Caco-2 (cell line): ENCODE data around the gene FAM98B. TPM values are rescaled to one million over a fixed set of nuclear protein-coding genes. Genes with fewer than 3 reads are reported as not detected.

Source experiments
- BruUV-seq: library from RNA; stranded (reverse); fragments of 400-500 nt; replicated peaks from 2 replicates; lab custom pipeline; 2021; lab: Mats Ljungman, UMichigan
- CTCF ChIA-PET: fragments of 300-600 bp; sonication (Branson Sonifier 250); formaldehyde crosslinking; loops from one replicate; lab custom pipeline; 2022; ENCODE audit warnings: antibody characterized with exemption; lab: Charles Lee
- POLR2A ChIA-PET: fragments of 300-600 bp; sonication (Branson Sonifier 250); formaldehyde crosslinking; loops from one replicate; lab custom pipeline; 2022; ENCODE audit warnings: antibody characterized with exemption; lab: Charles Lee
- DNase-seq, 2 experiments: peaks; one replicate each; pipeline versions ENCODE4 v3.0.0 to v3.0.0-alpha.2; 2020 to 2022
- H3K27me3 ChIP-seq: replicated peaks from 2 replicates; pipeline ENCODE4 v1.6.0; 2011; ENCODE audit warnings: low read length; ENCODE audit not compliant: control insufficient read depth, insufficient read depth
- H3K36me3 ChIP-seq: 2 replicates; pipeline ENCODE4 v1.5.1; 2011; ENCODE audit warnings: low read length; ENCODE audit not compliant: control insufficient read depth, insufficient read depth
- H3K4me1 ChIP-seq: fragments of 250-450 bp; sonication (Bioruptor Pico); 2 replicates; pipeline ENCODE4 v1.5.1; 2020; ENCODE audit warnings: mild to moderate bottlenecking
- H3K4me3 ChIP-seq: 2 replicates; pipeline ENCODE4 v1.5.1; 2011; ENCODE audit warnings: low read depth, mild to moderate bottlenecking, control low read depth, low read length
- H3K9me3 ChIP-seq: fragments of 250-450 bp; sonication (Bioruptor Pico); 2 replicates; pipeline ENCODE4 v1.5.1; 2020; ENCODE audit warnings: mild to moderate bottlenecking, moderate library complexity
- H3K27ac Mint-ChIP-seq: one replicate; pipeline ENCODE4 v1.8.0; 2022; ENCODE audit warnings: mixed read lengths; ENCODE audit not compliant: unreplicated experiment
- H3K27me3 Mint-ChIP-seq: one replicate; pipeline ENCODE4 v1.8.0; 2022; ENCODE audit warnings: mixed read lengths; ENCODE audit not compliant: insufficient read depth, unreplicated experiment
- H3K36me3 Mint-ChIP-seq: one replicate; pipeline ENCODE4 v1.8.0; 2022; ENCODE audit warnings: mild to moderate bottlenecking, mixed read lengths; ENCODE audit not compliant: insufficient read depth, unreplicated experiment
- H3K4me1 Mint-ChIP-seq: one replicate; pipeline ENCODE4 v1.8.0; 2022; ENCODE audit warnings: low read depth, mixed read lengths; ENCODE audit not compliant: unreplicated experiment
- H3K4me3 Mint-ChIP-seq: one replicate; pipeline ENCODE4 v1.8.0; 2022; ENCODE audit warnings: mild to moderate bottlenecking, moderate library complexity, mixed read lengths; ENCODE audit not compliant: unreplicated experiment
- H3K9me3 Mint-ChIP-seq: one replicate; pipeline ENCODE4 v1.8.0; 2022; ENCODE audit warnings: mixed read lengths; ENCODE audit not compliant: unreplicated experiment
- CTCF ChIP-seq, 2 experiments: fragments of 200-600 bp in 1 of 2; IDR thresholded peaks; 1 replicate in 1 of 2; 2 replicates in 1 of 2; pipeline versions ENCODE4 v1.5.1 to v1.8.0; 2011 to 2022; ENCODE audit warnings: antibody characterized with exemption in 1 of 2, control low read depth in 1 of 2, inconsistent platforms in 1 of 2, low read depth in 1 of 2, low read length in 1 of 2, mild to moderate bottlenecking in 1 of 2, moderate library complexity in 1 of 2; ENCODE audit not compliant: insufficient read depth in 1 of 2, severe bottlenecking in 1 of 2, unreplicated experiment in 1 of 2
- intact Hi-C: fragments of 100-400 bp; cut with micrococcal nuclease; formaldehyde crosslinking; loops from one replicate; pipeline ENCODE4 v1.10.0; 2022; ENCODE audit not compliant: unreplicated experiment
- total RNA-seq: library from RNA; stranded (reverse); gene quantifications from 2 replicates; pipeline ENCODE4 v1.2.3, GENCODE V29; 2022

The FAM98B gene
- total RNA-seq, 1 experiment from 2014 or later = 47.2 TPM

- H3K4me3 Mint-ChIP-seq = no peak overlapping the region
- Histone ChIP-seq H3K27me3 (no peaks in the 10 kb centered on the region), H3K9me3 (no peaks in the 10 kb centered on the region), H3K4me1 (no peaks in the 10 kb centered on the region), H3K36me3 (no peaks in the 10 kb centered on the region), H3K4me3 (no peak overlapping the region)
- no peak for TF ChIP-seq CTCF (IDR thresholded peaks at IDR 0.05; ENCODE audit: insufficient read depth in 1 of 2, low read depth in 1 of 2, low read length in 1 of 2, severe bottlenecking in 1 of 2, unreplicated experiment in 1 of 2)
- H3K4me1 Mint-ChIP-seq = no peaks in the 10 kb centered on the region
- POLR2A ChIA-PET = no interaction called here
- intact Hi-C loops = no loop called here
- CTCF ChIA-PET = no interaction called here
- H3K27me3 Mint-ChIP-seq = no peaks in the 10 kb centered on the region
- peaks cover 8% of the 10 kb centered on the region for H3K36me3 Mint-ChIP-seq
- no TSS peak for BruUV-seq
- H3K9me3 Mint-ChIP-seq = no peaks in the 10 kb centered on the region
- H3K27ac Mint-ChIP-seq = no peak overlapping the region
- DNase-seq = no peak
These were observed 53.1 kb downstream of the FAM98B start for GRCh38 chr15:38506997-38507396.

DNA sequence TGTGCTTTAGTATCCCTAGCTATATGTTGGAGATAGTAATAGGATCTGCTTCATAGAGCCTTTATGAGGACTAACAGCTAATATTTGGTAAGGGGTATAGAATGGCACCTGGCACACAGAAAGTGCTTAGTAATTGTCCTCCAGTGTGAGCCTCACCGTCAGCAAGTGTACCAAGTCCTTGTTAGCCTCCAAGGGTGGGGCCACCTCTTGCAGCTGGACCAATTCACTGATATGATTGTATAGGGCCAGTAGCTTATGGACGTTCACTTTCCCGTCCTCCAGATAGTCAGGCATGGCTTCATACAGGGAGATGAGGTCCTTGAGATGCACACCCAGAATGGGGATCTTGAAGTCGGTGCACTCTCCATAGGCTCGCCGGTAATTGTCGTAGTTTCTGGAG, 53.6 kb downstream of the FAM98B start:
- POLR2A ChIA-PET = no interaction called here
- Histone ChIP-seq H3K9me3 (no peaks in the 10 kb centered on the region), H3K4me3 (no peak overlapping the region), H3K36me3 (no peaks in the 10 kb centered on the region), H3K27me3 (no peaks in the 10 kb centered on the region), H3K4me1 (no peaks in the 10 kb centered on the region)
- peaks cover 8% of the 10 kb centered on the region for H3K36me3 Mint-ChIP-seq
- H3K27me3 Mint-ChIP-seq = no peaks in the 10 kb centered on the region
- DNase-seq = no peak
- no peaks in the 10 kb centered on the region for H3K9me3 Mint-ChIP-seq
- no peak for TF ChIP-seq CTCF (IDR thresholded peaks at IDR 0.05; ENCODE audit: insufficient read depth in 1 of 2, low read depth in 1 of 2, low read length in 1 of 2, severe bottlenecking in 1 of 2, unreplicated experiment in 1 of 2)
- H3K4me1 Mint-ChIP-seq = no peaks in the 10 kb centered on the region
- H3K4me3 Mint-ChIP-seq = no peak overlapping the region
- BruUV-seq = no TSS peak
- intact Hi-C loops = no loop called here
- H3K27ac Mint-ChIP-seq = no peak overlapping the region
- CTCF ChIA-PET = no interaction called here

DNA sequence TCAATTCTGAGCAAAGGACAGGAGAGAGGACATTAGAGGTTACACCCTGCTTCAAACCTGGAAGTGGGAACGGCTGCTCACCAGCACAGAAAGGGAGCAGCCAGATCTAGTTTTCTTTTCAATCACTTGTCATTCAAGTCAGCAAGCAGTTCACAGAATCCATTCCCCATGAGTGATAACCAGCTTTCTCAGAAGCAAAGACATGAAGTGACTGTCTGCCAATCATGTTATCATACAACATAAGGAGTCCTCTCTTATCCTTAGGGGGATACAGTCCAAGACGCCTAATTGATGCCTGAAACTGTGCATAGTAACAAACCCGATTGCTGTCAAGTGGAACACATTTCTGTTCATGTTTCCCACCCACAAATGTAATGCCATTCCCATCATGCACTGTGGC, 54.7 kb downstream of the FAM98B start:
- Histone ChIP-seq H3K4me3 (no peak overlapping the region), H3K36me3 (no peaks in the 10 kb centered on the region), H3K4me1 (no peaks in the 10 kb centered on the region), H3K27me3 (no peaks in the 10 kb centered on the region), H3K9me3 (no peaks in the 10 kb centered on the region)
- H3K36me3 Mint-ChIP-seq = peaks cover 8% of the 10 kb centered on the region
- intact Hi-C loops = no loop called here
- ChIA-PET POLR2A (no interaction called here), CTCF (no interaction called here)
- DNase-seq = no peak
- no peaks in the 10 kb centered on the region for H3K9me3 Mint-ChIP-seq
- no peak for TF ChIP-seq CTCF (IDR thresholded peaks at IDR 0.05; ENCODE audit: insufficient read depth in 1 of 2, low read depth in 1 of 2, low read length in 1 of 2, severe bottlenecking in 1 of 2, unreplicated experiment in 1 of 2)
- no peak overlapping the region for H3K4me3 Mint-ChIP-seq
- no TSS peak for BruUV-seq
- no peaks in the 10 kb centered on the region for H3K4me1 Mint-ChIP-seq
- H3K27ac Mint-ChIP-seq = no peak overlapping the region
- no peaks in the 10 kb centered on the region for H3K27me3 Mint-ChIP-seq
